Mesenchymal stem cell (in vitro differentiated cells and primary cell): Measurements from ENCODE around the gene ZIC4.

ENCODE experiments used
- DNase-seq: peaks from one replicate; pipeline ENCODE4 v3.0.0-alpha.2; 2013
- H2AFZ ChIP-seq: one replicate; pipeline ENCODE4 v1.6.1; 2013; ENCODE audit warnings: low read depth, mild to moderate bottlenecking, control low read depth, inconsistent platforms, low read length, moderate library complexity
- H2AK5ac ChIP-seq: 2 replicates; pipeline ENCODE4 v1.6.1; 2013; ENCODE audit warnings: low read length, moderate library complexity, mild to moderate bottlenecking, inconsistent platforms; ENCODE audit not compliant: severe bottlenecking
- H2BK120ac ChIP-seq: one replicate; pipeline ENCODE4 v1.6.1; 2013; ENCODE audit warnings: low read depth, mild to moderate bottlenecking, inconsistent platforms, low read length, moderate library complexity
- H2BK12ac ChIP-seq, 2 experiments: one replicate each; pipeline ENCODE4 v1.6.1; 2013; ENCODE audit warnings: inconsistent platforms in 2 of 2, low read length in 2 of 2, mild to moderate bottlenecking in 2 of 2, moderate library complexity in 2 of 2, control low read depth in 1 of 2
- H2BK15ac ChIP-seq: one replicate; pipeline ENCODE4 v1.6.1; 2013; ENCODE audit warnings: mild to moderate bottlenecking, low read depth, inconsistent platforms; ENCODE audit not compliant: poor library complexity, severe bottlenecking
- H2BK5ac ChIP-seq: 2 replicates; pipeline ENCODE4 v1.6.1; 2013; ENCODE audit warnings: low read depth, mild to moderate bottlenecking, low read length, control low read depth, inconsistent platforms; ENCODE audit not compliant: poor library complexity, severe bottlenecking
- H3K14ac ChIP-seq, 2 experiments: one replicate each; pipeline ENCODE4 v1.6.1; 2013; ENCODE audit warnings: inconsistent platforms in 2 of 2, low read length in 2 of 2, control low read depth in 1 of 2, mild to moderate bottlenecking in 1 of 2, moderate library complexity in 1 of 2
- H3K18ac ChIP-seq, 2 experiments: one replicate each; pipeline ENCODE4 v1.6.1; 2013; ENCODE audit warnings: inconsistent platforms in 2 of 2, low read length in 2 of 2, control low read depth in 1 of 2, low read depth in 1 of 2, mild to moderate bottlenecking in 1 of 2
- H3K23ac ChIP-seq, 2 experiments: one replicate each; pipeline ENCODE4 v1.6.1; 2013; ENCODE audit warnings: inconsistent platforms in 2 of 2, low read length in 2 of 2, mild to moderate bottlenecking in 2 of 2, moderate library complexity in 2 of 2, control low read depth in 1 of 2
- H3K27ac ChIP-seq: 2 replicates; pipeline ENCODE4 v1.5.1; 2013; ENCODE audit warnings: mild to moderate bottlenecking, moderate library complexity, low read length, control low read depth, inconsistent platforms; ENCODE audit not compliant: poor library complexity, severe bottlenecking
- H3K27me3 ChIP-seq, 2 experiments: 2 replicates each; pipeline versions ENCODE4 v1.6.1 to v1.7.0; 2013; ENCODE audit warnings: low read length in 2 of 2, mild to moderate bottlenecking in 2 of 2, moderate library complexity in 2 of 2, control low read depth in 1 of 2, inconsistent platforms in 1 of 2; ENCODE audit not compliant: control insufficient read depth in 1 of 2, insufficient read depth in 1 of 2
- H3K36me3 ChIP-seq, 2 experiments: 2 replicates each; pipeline versions ENCODE4 v1.6.1 to v1.7.0; 2013; ENCODE audit warnings: low read length in 2 of 2, control low read depth in 1 of 2, inconsistent platforms in 1 of 2, low read depth in 1 of 2, mild to moderate bottlenecking in 1 of 2; ENCODE audit not compliant: insufficient read depth in 2 of 2, control insufficient read depth in 1 of 2
- H3K4ac ChIP-seq, 2 experiments: one replicate each; pipeline ENCODE4 v1.6.1; 2013; ENCODE audit warnings: inconsistent platforms in 2 of 2, low read length in 2 of 2, mild to moderate bottlenecking in 2 of 2, moderate library complexity in 2 of 2, control low read depth in 1 of 2, low read depth in 1 of 2
- H3K4me1 ChIP-seq: 2 replicates; pipeline ENCODE4 v1.6.1; 2013; ENCODE audit warnings: low read depth, low read length, control low read depth; ENCODE audit not compliant: control insufficient read depth, insufficient read depth
- H3K4me2 ChIP-seq: 2 replicates; pipeline ENCODE4 v1.6.1; 2013; ENCODE audit warnings: low read length, mild to moderate bottlenecking, inconsistent platforms; ENCODE audit not compliant: poor library complexity, severe bottlenecking
- H3K4me3 ChIP-seq, 2 experiments: 2 replicates each; pipeline versions ENCODE4 v1.5.1 to v1.7.0; 2013; ENCODE audit warnings: low read length in 2 of 2, mild to moderate bottlenecking in 2 of 2, control low read depth in 1 of 2, low read depth in 1 of 2; ENCODE audit not compliant: insufficient read depth in 1 of 2
- H3K79me1 ChIP-seq: replicated peaks from 2 replicates; pipeline ENCODE4 v1.6.1; 2013; ENCODE audit warnings: mild to moderate bottlenecking, control low read depth, low read length, inconsistent platforms; ENCODE audit not compliant: poor library complexity, severe bottlenecking
- H3K9ac ChIP-seq: 2 replicates; pipeline ENCODE4 v1.7.0; 2013; ENCODE audit warnings: mild to moderate bottlenecking, low read length, moderate library complexity
- H3K9me3 ChIP-seq: 2 replicates; pipeline ENCODE4 v1.7.0; 2013; ENCODE audit warnings: mild to moderate bottlenecking, low read length; ENCODE audit not compliant: control insufficient read depth
- H4K8ac ChIP-seq: one replicate; pipeline ENCODE4 v1.6.1; 2013; ENCODE audit warnings: inconsistent platforms, mild to moderate bottlenecking, low read length, moderate library complexity
- H4K91ac ChIP-seq: one replicate; pipeline ENCODE4 v1.6.1; 2013; ENCODE audit warnings: mild to moderate bottlenecking, low read length, inconsistent platforms
- WGBS: methylation state at CpG from one replicate; pipeline ENCODE4 v1.1.7; 2013; ENCODE audit warnings: mixed read lengths; 5-methylcytosine and 5-hydroxymethylcytosine counted together

ZIC4 gene

GRCh38 chr3:147388700-147389580 is 17.4 kb downstream of the ZIC4 start:
- DNase-seq, result no peak
- no peak overlapping the region for H3K4me3 ChIP-seq
- H3K9me3 ChIP-seq, result peaks cover 6% of the 10 kb centered on the region
- H3K23ac ChIP-seq, result no peak overlapping the region
- no peak overlapping the region for H2BK5ac ChIP-seq
- peaks cover 6% of the 10 kb centered on the region for H3K79me1 ChIP-seq
- no peak overlapping the region for H3K9ac ChIP-seq
- H4K8ac ChIP-seq, result no peak overlapping the region
- H3K4me2 ChIP-seq, result no peak overlapping the region
- H3K18ac ChIP-seq, result no peak overlapping the region
- no peak overlapping the region for H3K14ac ChIP-seq
- no peak overlapping the region for H2BK120ac ChIP-seq
- H3K27me3 ChIP-seq, result peaks cover 18 to 99% of the 10 kb centered on the region in 2 experiments
- H3K36me3 ChIP-seq, result peaks cover 0 to 16% of the 10 kb centered on the region in 2 experiments
- whole genome bisulfite sequencing, result 4% methylated on average over 25 of the region's 25 CpGs
- H3K4me1 ChIP-seq, result peaks cover 12% of the 10 kb centered on the region
- no peak overlapping the region for H3K4ac ChIP-seq
- H2AFZ ChIP-seq, result no peak overlapping the region
- no peak overlapping the region for H2AK5ac ChIP-seq
- no peak overlapping the region for H3K27ac ChIP-seq
- H2BK12ac ChIP-seq, result no peak overlapping the region
- H2BK15ac ChIP-seq, result no peak overlapping the region
- no peak overlapping the region for H4K91ac ChIP-seq

GRCh38 chr3:147387885-147388699 is 18.3 kb downstream of the ZIC4 start:
- no peak overlapping the region for H2AFZ ChIP-seq
- no peak overlapping the region for H2BK5ac ChIP-seq
- H3K23ac ChIP-seq, result no peak overlapping the region
- no peak overlapping the region for H2AK5ac ChIP-seq
- H3K14ac ChIP-seq, result no peak overlapping the region
- peaks cover 6% of the 10 kb centered on the region for H3K9me3 ChIP-seq
- no peak overlapping the region for H3K4ac ChIP-seq
- H3K4me3 ChIP-seq, result no peak overlapping the region
- peaks cover 6% of the 10 kb centered on the region for H3K79me1 ChIP-seq
- no peak overlapping the region for H2BK12ac ChIP-seq
- 3% methylated on average over 27 of the region's 36 CpGs for WGBS
- no peak overlapping the region for H4K8ac ChIP-seq
- peaks cover 0 to 16% of the 10 kb centered on the region in 2 experiments for H3K36me3 ChIP-seq
- H3K27me3 ChIP-seq, result peaks cover 18 to 99% of the 10 kb centered on the region in 2 experiments
- DNase-seq, result no peak
- no peak overlapping the region for H3K27ac ChIP-seq
- no peak overlapping the region for H2BK120ac ChIP-seq
- H3K4me2 ChIP-seq, result no peak overlapping the region
- H3K4me1 ChIP-seq, result peaks cover 11% of the 10 kb centered on the region
- no peak overlapping the region for H2BK15ac ChIP-seq
- no peak overlapping the region for H4K91ac ChIP-seq
- no peak overlapping the region for H3K9ac ChIP-seq
- H3K18ac ChIP-seq, result no peak overlapping the region

GRCh38 chr3:147387291-147387884 is 19.0 kb downstream of the ZIC4 start:
- no peak overlapping the region for H3K14ac ChIP-seq
- no peak overlapping the region for H4K8ac ChIP-seq
- no peak overlapping the region for H2AFZ ChIP-seq
- WGBS, result 6% methylated on average over 10 of the region's 10 CpGs
- no peak overlapping the region for H2BK120ac ChIP-seq
- H3K18ac ChIP-seq, result no peak overlapping the region
- H3K4me2 ChIP-seq, result no peak overlapping the region
- H3K9ac ChIP-seq, result no peak overlapping the region
- H3K23ac ChIP-seq, result no peak overlapping the region
- peaks cover 11% of the 10 kb centered on the region for H3K4me1 ChIP-seq
- H2AK5ac ChIP-seq, result no peak overlapping the region
- no peak overlapping the region for H2BK12ac ChIP-seq
- peaks cover 0 to 16% of the 10 kb centered on the region in 2 experiments for H3K36me3 ChIP-seq
- peaks cover 4% of the 10 kb centered on the region for H3K79me1 ChIP-seq
- no peak for DNase-seq
- H3K27me3 ChIP-seq, result peaks cover 18 to 99% of the 10 kb centered on the region in 2 experiments
- H3K4me3 ChIP-seq, result no peak overlapping the region
- peaks cover 6% of the 10 kb centered on the region for H3K9me3 ChIP-seq
- H3K4ac ChIP-seq, result no peak overlapping the region
- no peak overlapping the region for H2BK5ac ChIP-seq
- no peak overlapping the region for H3K27ac ChIP-seq
- H2BK15ac ChIP-seq, result no peak overlapping the region
- no peak overlapping the region for H4K91ac ChIP-seq
